ENCODE results near the gene TECPR1.

Gene TECPR1

GRCh38 chr7:98212532-98213041 is 39.4 kb downstream of the TECPR1 start:
- Histone ChIP-seq H3K27me3 (ENCODE audit: insufficient read depth, poor library complexity, severe bottlenecking) (no peaks in the 10 kb centered on the region), H3K4me3 (replicated peaks; ENCODE audit: insufficient read depth, low read length) (no peak overlapping the region), H3K27ac (replicated peaks) (no peak overlapping the region)
- TF ChIP-seq GABPA (IDR thresholded peaks at IDR 0.05; ENCODE audit: low read depth) (no peak), CTCF (IDR thresholded peaks at IDR 0.05; ENCODE audit: insufficient read depth, low read length) (no peak), REST (IDR thresholded peaks at IDR 0.05; ENCODE audit: insufficient replicate concordance, low read depth) (no peak), SPI1 (IDR thresholded peaks at IDR 0.05; ENCODE audit: borderline replicate concordance, low read depth) (no peak), POLR2AphosphoS5 (IDR thresholded peaks at IDR 0.05; ENCODE audit: low read depth) (no peak)
- DNase-seq (ENCODE audit: low read depth in 1 of 2, low spot score in 1 of 2): no peak

DNA sequence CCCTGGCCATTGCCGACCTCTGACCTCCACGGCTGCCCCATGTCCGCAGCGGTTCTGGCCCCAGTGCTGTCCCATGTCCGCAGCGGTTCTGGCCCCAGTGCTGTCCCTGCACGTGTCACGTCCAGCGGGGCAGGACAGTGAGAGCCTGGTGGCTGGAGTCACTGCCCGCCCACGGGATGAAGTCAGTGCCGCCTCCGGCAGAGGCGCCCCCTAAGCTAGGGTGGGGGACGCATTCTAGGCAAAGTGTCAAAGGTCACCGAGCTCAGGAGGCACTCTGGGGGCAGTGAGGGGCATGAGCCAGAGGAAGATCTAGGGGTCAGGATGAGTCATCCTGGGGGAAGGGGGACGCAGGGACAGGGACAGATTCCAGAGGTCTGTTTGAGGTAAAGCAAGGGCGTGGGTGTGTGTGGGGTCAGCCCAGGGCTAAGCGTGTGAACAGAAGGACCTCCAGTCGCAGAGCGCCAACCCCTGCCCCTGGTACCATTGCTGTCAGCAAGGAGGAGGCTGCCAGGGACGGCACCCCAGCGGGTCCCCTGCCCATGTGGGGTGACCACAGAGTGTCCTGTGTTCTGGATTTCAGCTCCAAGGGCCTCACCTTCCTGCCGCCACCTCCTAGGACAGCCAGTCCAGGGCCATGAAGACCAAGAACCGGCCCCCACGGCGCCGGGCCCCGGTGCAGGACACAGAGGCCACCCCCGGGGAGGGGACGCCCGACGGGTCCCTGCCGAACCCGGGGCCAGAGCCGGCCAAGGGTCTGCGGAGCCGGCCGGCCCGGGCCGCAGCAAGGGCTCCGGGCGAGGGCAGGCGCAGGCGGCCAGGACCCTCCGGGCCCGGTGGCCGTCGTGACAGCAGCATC is 40.1 kb downstream of the TECPR1 start:
- no peak overlapping the region for H3K27ac ChIP-seq (replicated peaks)
- TF ChIP-seq SPI1 (IDR thresholded peaks at IDR 0.05; ENCODE audit: borderline replicate concordance, low read depth) (no peak), POLR2AphosphoS5 (IDR thresholded peaks at IDR 0.05; ENCODE audit: low read depth) (no peak), CTCF (IDR thresholded peaks at IDR 0.05; ENCODE audit: insufficient read depth, low read length) (no peak), GABPA (IDR thresholded peaks at IDR 0.05; ENCODE audit: low read depth) (no peak), REST (IDR thresholded peaks at IDR 0.05; ENCODE audit: insufficient replicate concordance, low read depth) (no peak)

GRCh38 chr7:98211221-98211675 is 40.8 kb downstream of the TECPR1 start, which contains the start of gene BHLHA15:
Gene BHLHA15 (plus strand): TSS chr7:98211439. CDS start chr7:98212310, 871 bp downstream.
- TF ChIP-seq POLR2AphosphoS5 (IDR thresholded peaks at IDR 0.05; ENCODE audit: low read depth) (no peak), CTCF (IDR thresholded peaks at IDR 0.05; ENCODE audit: insufficient read depth, low read length) (no peak), REST (IDR thresholded peaks at IDR 0.05; ENCODE audit: insufficient replicate concordance, low read depth) (no peak), GABPA (IDR thresholded peaks at IDR 0.05; ENCODE audit: low read depth) (no peak), SPI1 (IDR thresholded peaks at IDR 0.05; ENCODE audit: borderline replicate concordance, low read depth) (no peak)
- Histone ChIP-seq H3K27me3 (ENCODE audit: insufficient read depth, poor library complexity, severe bottlenecking) (no peaks in the 10 kb centered on the region), H3K4me3 (replicated peaks; ENCODE audit: insufficient read depth, low read length) (no peak within 1 kb of the TSS), H3K27ac (replicated peaks) (no peak within 1 kb of the TSS)
- no peak for DNase-seq (ENCODE audit: low read depth in 1 of 2, low spot score in 1 of 2)

More for the DNA sequence above, 40.1 kb downstream of the TECPR1 start:
- DNase-seq (ENCODE audit: low read depth in 1 of 2, low spot score in 1 of 2): no peak
- H3K27me3 ChIP-seq (ENCODE audit: insufficient read depth, poor library complexity, severe bottlenecking): no peaks in the 10 kb centered on the region
- H3K4me3 ChIP-seq (replicated peaks; ENCODE audit: insufficient read depth, low read length): no peak overlapping the region
